ENCODE results near the gene C11orf98. TPM values are rescaled to one million over a fixed set of nuclear protein-coding genes. Genes with fewer than 3 reads are reported as not detected.
A peak's percentile ranks its signal among the peaks of the same experiment; 100 is the strongest.

Gene C11orf98
- total and polyA plus RNA-seq, 2 of the 13 experiments (the other 11 are each of a cell fraction or from before 2014, with no cell fraction given): 30.4 to 91.8 TPM

DNA sequence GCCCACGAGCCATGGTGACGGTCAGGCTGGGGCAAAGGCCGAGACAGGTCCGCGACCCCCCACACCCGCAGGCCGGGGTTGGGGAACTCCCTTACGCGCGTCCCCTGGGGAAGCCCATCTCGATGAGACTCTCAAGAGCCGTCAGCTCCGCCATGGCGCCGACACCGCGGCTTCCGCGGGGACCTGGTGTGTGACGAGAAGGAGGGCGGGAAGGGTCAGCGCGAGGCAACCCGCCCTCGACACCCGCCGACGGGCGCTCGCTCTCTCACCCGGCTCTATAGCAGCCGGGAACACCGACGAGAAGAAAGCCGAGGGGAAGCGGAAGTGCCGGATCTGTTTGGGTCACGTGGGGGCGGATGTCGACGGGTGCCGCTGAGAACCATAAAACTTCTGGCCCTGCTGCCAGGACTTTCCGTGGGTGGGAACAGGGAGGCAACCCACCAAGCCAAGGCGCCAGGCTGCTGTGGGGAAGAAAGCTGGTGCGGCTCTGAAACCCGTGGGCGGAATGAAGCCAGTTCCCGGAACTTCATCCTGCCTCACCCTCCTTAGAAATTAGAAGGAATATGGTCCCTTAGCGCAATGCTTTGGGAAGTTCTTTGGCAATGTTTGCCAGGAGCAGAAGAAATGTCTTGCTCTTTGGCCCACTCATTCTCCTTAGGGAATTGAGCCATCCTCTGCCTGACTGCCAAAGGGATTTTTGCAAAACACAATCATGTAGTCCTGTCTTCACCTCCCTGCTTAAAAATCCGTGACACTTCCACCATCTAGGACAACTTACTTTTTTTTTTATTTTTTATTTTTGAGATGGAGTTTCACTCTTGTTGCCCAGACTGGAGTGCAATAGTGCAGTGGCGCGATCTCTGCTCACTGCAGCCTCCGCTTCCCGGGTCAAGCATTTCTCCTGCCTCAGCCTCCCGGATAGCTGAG, 14.0 kb upstream of the C11orf98 start, which contains the start of gene UBXN1 (continued):
- TF ChIP-seq PAXIP1 (CRISPR knock-in tag; conservative IDR thresholded peaks at IDR 0.05) (0 out of 2 replicates have a peak, but pooled peaks have one; percentile 22), SMAD1 (CRISPR knock-in tag; IDR thresholded peaks at IDR 0.05; ENCODE audit: borderline replicate concordance, low read depth) (no peak), ZNF441 (CRISPR knock-in tag; IDR thresholded peaks at IDR 0.05; ENCODE audit: borderline replicate concordance) (peak; percentile 67; the same call in 1 of the 2 replicates), ZNF337 (CRISPR knock-in tag; IDR thresholded peaks at IDR 0.05; ENCODE audit: borderline replicate concordance, low read depth) (no peak), ZFP41 (CRISPR knock-in tag; IDR thresholded peaks at IDR 0.05; ENCODE audit: borderline replicate concordance) (peak; percentile 79; the same call in 1 of the 2 replicates), NAIF1 (CRISPR knock-in tag; IDR thresholded peaks at IDR 0.05; ENCODE audit: borderline replicate concordance) (no peak), STAT5B (CRISPR knock-in tag; IDR thresholded peaks at IDR 0.05) (no peak), MXI1 (IDR thresholded peaks at IDR 0.05; ENCODE audit: borderline replicate concordance, low read depth, low read length) (peak; percentile 77; the same call in 2 of the 3 replicates), NCOA2 (CRISPR knock-in tag; IDR thresholded peaks at IDR 0.05) (peak; percentile 52), ZNF10 (CRISPR knock-in tag; IDR thresholded peaks at IDR 0.05; ENCODE audit: borderline replicate concordance, low read depth) (no peak)
- TF ChIP-seq, protein P1, sequence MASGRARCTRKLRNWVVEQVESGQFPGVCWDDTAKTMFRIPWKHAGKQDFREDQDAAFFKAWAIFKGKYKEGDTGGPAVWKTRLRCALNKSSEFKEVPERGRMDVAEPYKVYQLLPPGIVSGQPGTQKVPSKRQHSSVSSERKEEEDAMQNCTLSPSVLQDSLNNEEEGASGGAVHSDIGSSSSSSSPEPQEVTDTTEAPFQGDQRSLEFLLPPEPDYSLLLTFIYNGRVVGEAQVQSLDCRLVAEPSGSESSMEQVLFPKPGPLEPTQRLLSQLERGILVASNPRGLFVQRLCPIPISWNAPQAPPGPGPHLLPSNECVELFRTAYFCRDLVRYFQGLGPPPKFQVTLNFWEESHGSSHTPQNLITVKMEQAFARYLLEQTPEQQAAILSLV (CRISPR knock-in tag; IDR thresholded peaks at IDR 0.05; ENCODE audit: borderline replicate concordance): no peak
- TF ChIP-seq, protein P2, sequence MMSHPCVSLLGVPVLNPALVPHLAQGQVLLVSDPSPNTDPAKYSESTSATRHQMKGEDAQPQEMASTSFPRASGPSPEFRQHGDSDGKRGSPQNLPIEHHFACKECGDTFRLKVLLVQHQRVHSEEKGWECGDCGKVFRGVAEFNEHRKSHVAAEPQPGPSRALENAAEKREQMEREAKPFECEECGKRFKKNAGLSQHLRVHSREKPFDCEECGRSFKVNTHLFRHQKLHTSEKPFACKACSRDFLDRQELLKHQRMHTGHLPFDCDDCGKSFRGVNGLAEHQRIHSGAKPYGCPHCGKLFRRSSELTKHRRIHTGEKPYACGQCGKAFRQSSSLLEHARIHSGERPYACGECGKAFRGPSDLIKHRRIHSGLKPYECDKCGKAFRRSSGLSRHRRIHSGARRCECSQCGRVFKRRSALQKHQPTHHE (CRISPR knock-in tag; IDR thresholded peaks at IDR 0.05; ENCODE audit: borderline replicate concordance): no peak; the same call in 1 of the 2 replicates

All from HepG2 (cell line).